HG03432 (cell line): ENCODE measurements around the gene PSAPL1.

ENCODE experiments used
- ATAC-seq: cut with Tn5 transposase; IDR thresholded peaks from one replicate; pipeline ENCODE4 v1.9.1; 2021; ENCODE audit warnings: mild to moderate bottlenecking, moderate library complexity; ENCODE audit not compliant: unreplicated experiment

The PSAPL1 gene, protein sequence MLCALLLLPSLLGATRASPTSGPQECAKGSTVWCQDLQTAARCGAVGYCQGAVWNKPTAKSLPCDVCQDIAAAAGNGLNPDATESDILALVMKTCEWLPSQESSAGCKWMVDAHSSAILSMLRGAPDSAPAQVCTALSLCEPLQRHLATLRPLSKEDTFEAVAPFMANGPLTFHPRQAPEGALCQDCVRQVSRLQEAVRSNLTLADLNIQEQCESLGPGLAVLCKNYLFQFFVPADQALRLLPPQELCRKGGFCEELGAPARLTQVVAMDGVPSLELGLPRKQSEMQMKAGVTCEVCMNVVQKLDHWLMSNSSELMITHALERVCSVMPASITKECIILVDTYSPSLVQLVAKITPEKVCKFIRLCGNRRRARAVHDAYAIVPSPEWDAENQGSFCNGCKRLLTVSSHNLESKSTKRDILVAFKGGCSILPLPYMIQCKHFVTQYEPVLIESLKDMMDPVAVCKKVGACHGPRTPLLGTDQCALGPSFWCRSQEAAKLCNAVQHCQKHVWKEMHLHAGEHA

DNA sequence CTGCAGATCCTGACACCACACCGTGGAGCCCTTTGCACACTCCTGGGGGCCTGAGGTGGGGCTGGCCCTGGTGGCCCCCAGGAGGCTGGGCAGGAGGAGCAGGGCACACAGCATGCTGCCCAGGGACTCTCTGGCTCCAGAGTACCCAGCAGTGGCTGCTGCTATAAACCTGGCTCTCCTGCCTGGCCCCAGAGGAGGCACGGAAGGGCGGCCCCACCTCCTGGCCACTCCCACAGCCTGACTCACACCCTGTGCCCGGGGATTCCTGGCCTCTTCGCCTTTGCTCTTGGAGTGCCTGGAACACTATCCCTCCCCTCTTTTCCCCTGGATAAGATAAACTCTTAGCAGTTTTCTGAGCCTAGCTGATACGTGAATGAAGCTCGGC, at the start of gene PSAPL1:
Gene PSAPL1, minus strand, starts transcription at position 165 of the 385 bp plus-strand sequence. Its CDS starts 51 bp downstream, at position 114.
- ATAC-seq, result no peak

DNA sequence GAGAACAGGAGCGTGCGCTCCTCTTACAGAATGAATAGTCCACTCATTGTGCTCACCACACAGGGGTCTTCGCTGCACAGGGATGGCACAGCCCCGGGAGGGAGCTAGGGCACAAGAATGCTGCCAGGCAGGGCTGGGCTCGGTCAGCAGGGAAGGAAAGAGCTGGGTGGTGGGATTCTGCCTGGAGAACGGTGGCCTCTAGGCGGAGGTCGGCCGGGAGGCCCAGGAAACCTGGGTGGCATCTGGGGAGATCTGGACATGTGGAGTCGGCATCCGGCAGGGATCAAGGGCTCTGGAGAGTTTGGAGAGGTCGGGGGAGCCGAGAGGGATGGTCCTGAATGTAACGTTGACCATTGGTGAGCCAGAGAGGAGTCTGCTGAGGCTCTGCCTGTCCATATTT, 46.5 kb upstream of the PSAPL1 start:
- ATAC-seq, result no peak

DNA sequence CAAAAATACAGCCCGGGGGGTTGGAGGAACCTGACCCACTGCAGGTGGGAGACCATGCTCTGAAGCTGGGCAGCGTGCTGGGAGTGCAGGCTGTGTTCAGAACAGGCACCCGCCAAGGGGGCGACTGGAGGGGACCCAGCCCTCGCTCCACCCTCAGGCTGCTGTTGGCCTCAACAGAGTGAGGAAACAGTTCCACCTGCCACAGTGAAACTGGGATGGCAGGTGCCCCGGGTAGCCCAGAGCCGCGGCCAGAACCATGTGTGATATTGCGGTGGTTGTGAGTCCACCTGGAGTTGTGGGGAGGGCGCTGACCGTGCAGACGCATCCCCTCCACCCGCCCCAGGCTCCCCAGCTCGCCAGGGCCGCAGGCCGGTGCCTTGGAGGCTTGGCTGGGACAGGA, 45.7 kb upstream of the PSAPL1 start:
- ATAC-seq, result no peak

DNA sequence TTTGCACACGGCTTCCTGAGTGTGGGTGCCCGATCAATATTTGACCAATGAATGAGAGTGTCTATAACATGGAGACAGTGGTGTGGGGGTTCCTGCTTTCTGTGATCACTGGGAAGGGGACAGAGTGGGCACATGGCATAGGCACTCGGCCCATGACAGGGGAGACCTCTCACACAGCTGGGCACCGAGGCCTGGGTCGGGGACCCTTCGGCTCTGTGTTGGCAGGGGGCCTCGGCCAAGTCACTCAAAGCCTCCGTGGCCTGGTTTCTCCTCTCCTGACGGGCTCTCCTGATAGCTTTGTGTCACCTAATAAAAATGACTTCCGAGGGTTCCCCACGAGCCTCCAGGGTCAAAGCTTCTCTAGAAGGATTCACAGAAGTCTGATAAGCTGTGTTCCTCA, 43.9 kb upstream of the PSAPL1 start:
- no peak for ATAC-seq

DNA sequence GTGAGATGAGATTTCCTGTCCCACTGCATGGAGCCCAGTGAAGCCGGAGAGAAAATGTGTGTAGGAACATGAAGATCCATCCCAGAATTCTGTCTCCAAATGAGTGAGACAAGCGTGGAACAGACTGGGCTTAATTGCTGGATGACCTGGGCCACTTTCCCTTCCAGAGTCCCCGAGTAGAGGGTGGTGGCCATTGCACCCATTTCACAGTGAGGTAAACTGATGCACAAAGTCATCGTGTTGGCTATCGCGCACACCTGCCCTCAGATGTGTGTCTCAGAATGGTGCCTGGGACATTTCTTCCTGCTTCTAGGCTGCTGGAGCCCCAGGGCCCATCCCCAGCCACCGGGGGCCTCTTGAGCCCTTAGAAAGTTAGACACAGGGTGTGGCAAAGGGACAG, 43.0 kb upstream of the PSAPL1 start:
- ATAC-seq, result no peak

DNA sequence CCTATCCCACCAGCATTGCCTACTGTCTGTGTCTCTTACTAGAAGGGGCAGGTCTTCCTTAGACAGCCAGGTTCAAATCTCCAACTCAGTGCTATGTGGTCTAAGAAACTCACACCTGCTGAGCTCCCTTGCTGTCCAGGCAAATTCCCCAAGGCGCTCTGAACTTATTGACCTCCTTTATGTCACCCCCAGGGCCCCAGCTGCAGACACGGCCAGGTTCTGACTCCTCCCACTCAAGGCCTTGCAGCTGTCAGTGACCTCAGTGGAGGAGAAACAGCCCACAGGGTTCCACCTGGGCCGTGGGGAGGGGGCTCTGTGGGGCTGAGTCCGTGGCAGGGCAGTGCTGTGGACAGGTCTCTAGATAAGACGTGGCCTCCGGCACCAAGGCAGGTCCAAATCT, 42.1 kb upstream of the PSAPL1 start:
- no peak for ATAC-seq

DNA sequence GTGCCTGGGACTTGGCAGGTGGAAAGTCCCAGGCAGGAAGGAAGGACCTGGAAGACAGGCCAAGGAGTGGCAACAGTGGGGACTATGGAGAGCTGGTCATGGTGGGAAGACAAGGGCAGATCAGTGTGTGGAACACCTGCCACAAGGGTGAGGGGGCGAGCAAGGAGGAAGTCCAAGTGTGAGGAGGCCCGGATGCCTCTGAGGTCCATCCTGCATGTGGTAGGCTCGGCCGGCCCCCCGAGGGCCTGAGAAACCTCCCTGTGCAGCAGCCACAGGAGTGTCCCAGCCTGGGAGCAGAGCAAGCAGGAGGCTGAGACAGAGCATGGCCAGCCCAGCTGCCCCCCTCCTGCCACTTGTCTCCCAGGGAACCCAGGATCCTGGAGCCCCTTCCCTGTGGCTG, 40.5 kb upstream of the PSAPL1 start:
- no peak for ATAC-seq

DNA sequence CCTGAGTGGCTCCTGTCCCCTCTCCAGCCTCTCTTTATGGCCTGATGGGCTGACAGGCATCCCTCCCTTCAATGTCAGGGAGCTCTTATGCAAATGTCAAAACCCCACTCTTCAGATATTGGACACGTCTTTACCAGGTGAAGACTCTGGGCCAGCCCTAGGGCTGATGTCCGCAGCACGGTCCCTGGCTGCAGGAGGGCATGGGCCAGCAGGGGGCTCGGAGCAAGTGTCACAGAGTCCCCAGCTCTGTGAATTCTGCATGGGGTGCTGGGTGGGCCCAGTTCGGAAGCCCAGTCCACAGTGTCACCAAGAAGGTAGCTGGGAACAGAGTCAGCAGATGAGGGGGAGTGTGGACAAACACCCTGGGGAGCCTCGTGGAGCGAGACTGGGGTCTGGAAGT, 39.6 kb upstream of the PSAPL1 start:
- ATAC-seq, result no peak

DNA sequence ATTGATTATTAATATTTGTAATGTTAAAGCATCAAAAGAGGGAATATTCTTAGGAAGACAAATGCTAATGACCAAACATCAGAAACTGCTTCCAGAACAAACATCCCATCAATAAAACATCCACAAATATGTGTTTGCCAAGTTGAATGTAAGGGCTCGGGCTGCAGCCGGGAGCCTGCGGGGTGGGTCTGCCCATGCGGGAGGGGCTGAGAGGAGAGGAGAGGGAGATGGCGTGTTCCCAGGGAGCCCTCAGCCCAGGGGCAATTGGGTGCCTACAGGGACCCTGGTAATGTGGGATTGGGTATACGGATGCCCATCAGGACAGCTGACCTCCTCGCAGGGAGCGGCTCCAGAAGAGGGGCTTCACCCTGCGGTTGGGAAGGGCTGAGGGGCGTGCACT, 38.4 kb upstream of the PSAPL1 start:
- no peak for ATAC-seq

DNA sequence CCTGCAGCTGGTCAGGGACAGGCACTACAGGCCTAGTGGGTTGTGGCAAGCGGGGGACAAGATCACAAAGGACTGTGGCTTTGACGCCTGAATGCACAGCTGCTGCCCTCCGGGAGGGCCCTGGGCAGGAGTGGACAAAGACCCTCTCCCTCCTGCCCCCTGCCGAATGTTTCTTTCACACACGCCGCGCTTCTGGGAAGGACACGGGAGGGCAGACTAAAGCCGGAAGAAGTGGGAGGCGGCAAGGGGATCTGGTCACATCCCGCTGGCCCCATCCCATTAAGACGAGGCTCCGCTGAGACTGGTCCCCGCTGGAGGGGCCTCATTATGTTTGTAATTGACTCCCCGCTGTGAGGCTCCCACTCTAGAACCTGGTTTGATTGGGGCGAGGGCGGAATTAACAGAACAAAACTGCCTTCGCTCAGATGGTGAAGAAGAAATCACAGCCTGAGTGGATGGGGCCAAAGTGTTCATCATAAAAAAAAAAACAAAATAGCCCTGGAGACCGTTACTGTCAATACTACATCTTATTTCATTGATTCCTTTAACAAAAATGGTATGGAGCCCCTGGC, 37.8 kb upstream of the PSAPL1 start:
- no peak for ATAC-seq

DNA sequence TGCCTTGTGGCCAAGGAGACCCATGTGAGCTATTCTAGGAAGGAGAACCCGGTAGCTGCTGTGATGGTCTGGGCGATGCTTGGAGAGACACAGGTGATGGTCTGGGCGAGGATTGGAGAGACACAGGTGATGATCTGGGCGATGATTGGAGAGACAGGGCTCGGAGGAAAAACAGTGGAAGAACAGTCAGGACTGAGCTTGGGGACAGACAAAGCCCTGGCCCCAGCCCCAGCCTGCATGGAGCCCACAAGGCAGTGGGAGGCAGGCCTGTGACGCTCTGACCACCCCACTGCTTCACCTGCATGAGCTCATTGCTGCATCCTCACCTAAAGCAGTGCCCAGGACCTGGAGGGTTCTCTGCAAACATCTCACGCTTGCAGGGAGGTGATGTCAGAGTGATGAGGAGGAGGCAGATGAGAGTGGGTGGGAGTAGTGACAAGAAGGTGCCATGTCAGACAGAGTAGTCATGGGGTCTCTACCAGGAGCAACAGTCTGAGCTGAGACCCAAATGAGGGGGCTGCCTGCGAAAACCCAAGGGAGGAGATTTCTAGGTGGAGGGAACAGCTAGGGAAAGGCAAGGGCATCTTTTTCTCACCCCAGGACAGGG, 35.9 kb upstream of the PSAPL1 start:
- no peak for ATAC-seq

DNA sequence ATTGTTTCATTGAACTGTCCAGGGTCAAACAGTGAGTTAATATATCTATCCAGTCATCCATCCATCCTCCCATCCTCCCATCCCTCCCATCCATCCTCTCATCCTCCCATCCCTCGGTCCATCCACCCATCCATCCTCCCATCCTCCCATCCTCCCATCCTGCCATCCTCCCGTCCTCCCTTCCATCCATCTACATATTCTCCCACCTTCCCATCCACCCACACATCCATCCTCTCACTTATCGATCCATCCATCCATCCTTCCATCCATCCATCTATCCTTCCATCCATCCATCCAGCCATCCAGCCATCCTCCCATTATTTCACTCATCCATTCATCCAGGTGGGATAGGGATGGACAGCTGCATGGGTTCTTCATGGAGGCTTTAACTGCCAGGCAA, 35.4 kb upstream of the PSAPL1 start:
- ATAC-seq, result no peak

DNA sequence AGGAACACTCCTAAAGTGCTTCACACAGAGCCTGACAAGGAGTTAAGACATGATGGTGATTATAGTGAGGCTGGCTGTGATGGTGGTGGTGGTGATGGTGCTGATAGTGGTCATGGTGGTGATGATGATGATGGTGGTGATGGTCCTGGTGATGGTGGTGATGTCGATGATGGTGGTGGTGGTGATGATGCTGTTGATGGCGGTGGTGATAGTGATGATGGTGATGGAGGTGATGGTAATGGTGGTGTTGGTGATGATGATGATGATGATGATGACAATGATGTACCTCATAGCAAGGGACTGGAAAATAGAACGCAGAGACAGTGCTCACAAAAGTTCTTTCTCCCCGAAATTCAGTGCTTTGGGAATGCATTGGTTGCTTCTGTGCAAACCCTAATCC, 34.3 kb upstream of the PSAPL1 start:
- no peak for ATAC-seq

DNA sequence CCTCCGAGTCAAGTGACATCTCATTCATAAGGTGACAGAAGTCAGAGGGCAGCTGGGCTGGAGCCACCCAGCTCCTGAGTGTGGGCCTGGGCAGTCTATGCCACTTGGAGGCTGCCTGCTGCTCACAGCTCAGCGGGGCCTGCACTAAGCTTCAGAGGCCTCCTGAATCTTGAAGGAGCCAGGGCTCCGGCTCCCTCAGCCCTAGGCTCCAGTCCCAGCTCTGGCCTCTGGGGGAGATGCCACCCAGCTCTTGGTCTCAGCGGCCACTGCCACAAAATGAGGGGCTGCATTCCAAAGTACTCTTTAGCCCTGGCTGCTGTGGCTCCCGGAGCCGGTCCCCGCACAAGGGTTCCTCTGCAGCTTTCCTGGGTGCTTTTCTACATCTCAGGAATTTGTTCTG, 32.7 kb upstream of the PSAPL1 start:
- no peak for ATAC-seq

DNA sequence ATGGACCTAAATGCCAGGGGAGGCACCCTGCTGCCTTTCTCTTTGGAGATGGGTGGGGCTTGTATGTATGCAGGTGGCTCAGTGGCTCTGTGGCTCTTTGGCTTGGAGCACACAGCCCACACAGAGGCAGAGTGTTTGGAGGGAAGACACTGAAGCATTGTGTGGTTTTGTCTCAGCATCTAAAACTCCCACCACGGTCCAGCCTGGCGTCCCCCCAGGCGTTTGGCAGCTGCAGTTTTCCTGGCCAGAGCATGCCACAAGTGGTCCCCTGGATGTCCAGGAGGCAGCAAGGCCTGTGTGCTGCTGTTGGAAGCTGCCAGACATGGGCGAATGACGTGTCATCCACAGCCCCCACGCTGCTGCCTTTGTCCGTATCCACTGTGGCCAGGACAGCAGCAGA, 32.2 kb upstream of the PSAPL1 start:
- ATAC-seq, result no peak

DNA sequence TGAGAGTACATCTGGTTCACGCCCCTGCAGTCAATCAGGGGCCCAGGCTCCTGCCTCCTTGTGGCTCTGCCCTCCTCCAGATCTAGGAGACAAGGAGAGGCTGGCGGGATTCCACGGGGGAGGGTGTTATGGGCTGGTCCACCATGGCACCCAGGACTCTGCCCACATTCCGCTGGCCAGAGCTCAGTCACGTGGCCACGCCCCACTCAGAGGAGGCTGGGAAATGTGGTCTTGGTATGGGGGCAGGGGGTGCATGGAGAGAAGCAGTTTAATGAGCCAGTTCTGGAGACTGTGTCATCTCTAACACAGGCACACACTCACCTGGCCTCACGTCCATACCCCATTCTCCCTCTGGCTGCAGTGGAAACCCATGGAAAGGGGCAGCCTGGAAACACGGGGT, 31.5 kb upstream of the PSAPL1 start:
- no peak for ATAC-seq

DNA sequence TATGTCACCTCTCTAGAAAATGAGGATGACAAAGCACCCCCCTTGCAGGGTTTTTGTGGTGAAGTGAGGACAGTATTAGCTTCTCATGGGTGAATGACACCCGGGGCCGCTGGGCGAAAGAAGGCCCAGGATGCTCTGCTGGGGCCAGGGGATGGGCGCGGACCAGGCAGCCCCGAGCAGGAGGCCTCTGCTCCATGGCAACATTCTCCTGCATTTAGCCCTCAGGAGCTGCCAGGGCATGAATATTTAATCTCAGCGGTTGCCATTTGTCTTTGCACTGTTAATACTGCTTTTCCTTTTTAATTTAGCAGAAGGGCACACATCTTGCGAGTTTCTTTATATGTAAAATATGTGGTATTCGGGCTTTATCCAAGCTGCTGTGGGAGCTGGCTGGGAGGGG, 30.3 kb upstream of the PSAPL1 start:
- ATAC-seq, result no peak

DNA sequence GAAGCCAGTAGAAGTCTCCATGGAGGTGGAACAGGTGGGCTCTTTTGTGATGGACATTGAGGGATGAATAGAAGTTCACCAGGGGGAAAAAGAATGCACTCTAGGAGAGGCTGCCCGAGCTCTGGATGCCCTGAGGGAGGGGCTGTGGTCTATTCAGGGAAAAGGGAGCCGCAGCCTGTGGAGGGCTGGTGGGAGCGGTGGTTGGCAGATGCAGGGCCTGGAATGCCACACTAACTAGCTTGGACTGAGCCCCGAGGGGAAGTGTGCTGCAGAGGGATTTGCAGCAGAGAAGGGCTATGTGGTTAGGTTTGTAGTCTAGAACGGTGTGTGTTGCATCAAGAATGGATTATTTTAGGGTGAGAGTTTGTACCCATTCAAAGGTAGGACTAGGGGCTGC, 29.5 kb upstream of the PSAPL1 start:
- no peak for ATAC-seq

DNA sequence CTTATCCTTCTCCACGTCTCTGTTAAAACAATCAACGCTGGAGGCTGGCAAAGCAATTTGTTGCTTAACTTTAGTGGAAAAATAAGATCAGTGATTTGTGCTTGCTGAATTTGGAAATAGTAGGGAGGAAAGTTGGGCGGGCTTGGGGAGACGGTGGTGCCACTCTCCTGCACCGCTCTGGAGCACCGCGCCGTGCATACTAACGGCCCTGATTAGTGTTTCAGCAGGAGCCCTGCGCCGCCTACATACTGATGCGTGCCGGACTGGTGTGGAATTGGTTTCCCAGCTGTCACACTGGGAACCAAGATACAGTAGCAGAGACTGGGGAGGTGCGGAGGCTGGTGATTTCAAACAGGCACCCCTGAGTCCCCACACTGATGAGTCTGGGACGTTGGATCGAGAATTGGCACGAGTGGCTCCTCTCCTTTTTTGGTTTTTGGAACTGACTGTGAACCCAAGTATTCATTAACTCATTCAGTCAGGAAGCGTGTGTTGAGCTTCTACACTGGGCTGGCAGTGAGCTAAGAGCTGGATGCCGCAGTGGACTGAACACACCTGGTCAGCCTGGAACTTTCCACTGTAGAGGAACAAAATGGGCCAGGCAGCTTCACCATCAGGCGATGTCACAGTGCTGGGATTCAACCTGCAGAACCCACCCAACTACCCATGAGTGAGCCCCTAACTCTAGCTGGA, 29.0 kb upstream of the PSAPL1 start:
- ATAC-seq, result no peak

DNA sequence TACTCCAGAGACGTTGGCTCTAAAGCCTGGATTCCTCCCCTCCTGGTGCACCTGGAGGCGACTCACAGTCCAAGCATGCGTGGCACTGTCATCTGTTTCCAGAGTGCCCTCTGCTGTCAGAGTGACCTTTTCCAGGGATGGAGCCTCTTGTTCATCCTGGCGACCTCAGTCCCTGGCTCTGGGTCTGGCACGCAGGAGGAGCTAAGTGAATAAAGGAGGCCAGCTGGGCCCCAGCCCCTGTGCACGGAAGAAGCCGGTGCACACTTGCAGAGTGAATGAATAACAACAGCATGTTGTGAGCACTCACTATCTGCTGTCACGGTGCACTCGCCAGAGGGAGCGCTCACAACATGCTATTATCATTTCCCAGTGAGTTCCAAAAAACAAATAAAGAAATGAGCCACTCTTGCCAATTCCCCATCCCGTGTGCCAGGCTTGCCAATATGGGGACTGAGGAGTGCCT, 27.8 kb upstream of the PSAPL1 start:
- ATAC-seq, result no peak

DNA sequence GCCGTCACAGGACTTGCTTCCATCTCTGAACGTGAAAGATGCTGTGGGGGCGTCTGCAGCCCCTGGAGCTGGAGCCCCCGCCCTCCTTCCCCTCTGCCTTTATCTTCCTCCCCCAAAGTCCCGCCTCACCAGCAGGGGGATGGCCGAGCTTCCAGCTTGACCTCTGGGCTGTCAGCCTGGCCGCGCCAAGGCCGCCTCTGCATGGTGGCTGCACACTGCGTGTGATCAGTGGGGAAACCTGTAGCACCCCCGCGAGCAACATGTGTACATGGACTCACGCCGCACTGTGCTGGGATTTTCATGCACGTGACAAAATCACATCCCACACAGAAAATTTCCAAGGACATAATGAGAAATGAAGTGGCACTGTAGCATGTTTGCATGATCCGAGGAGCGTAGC, 26.5 kb upstream of the PSAPL1 start:
- no peak for ATAC-seq

DNA sequence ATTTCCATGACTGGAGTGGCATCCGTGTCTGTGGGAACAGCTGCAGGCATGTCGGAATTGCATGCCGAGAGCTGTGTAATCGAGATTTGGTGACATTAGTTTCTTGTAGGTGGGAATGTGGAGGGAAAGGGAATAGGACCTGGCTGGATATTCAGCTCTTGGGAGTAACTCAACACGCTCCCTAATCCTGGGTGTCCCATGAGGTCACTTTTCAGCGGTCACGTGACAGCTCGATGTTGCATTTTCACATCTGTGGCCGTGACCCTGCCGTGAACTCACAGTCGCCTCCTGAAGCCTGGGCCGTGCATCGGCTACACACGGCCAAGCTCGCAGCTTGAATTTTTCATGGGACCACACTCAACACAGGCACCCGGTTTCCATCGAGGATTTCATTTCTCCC, 25.8 kb upstream of the PSAPL1 start:
- no peak for ATAC-seq
